H9 (cell line): ENCODE measurements around the gene KTI12. TPM values are rescaled to one million over a fixed set of nuclear protein-coding genes. Genes with fewer than 3 reads are reported as not detected.

Experiments used
- DNase-seq: peaks from one replicate; pipeline ENCODE4 v3.0.0-alpha.2; 2017
- H2AFZ ChIP-seq: one replicate; pipeline ENCODE4 v1.6.1; 2013; ENCODE audit warnings: mild to moderate bottlenecking, low read length, control low read depth, moderate library complexity
- H2AK5ac ChIP-seq: 2 replicates; pipeline ENCODE4 v1.6.1; 2013; ENCODE audit warnings: low read length, control low read depth, mixed read lengths; ENCODE audit not compliant: insufficient read length
- H2BK120ac ChIP-seq: one replicate; pipeline ENCODE4 v1.6.1; 2013; ENCODE audit warnings: low read depth, mild to moderate bottlenecking, low read length, control low read depth, inconsistent platforms; ENCODE audit not compliant: poor library complexity, severe bottlenecking
- H2BK12ac ChIP-seq: 2 replicates; pipeline ENCODE4 v1.6.1; 2013; ENCODE audit warnings: low read length, control low read depth, mixed read lengths, low read depth; ENCODE audit not compliant: insufficient read length
- H2BK15ac ChIP-seq: 2 replicates; pipeline ENCODE4 v1.6.1; 2013; ENCODE audit warnings: low read depth, low read length, control low read depth
- H2BK20ac ChIP-seq: one replicate; pipeline ENCODE4 v1.6.1; 2013; ENCODE audit warnings: low read depth, mild to moderate bottlenecking, low read length, control low read depth, inconsistent platforms; ENCODE audit not compliant: poor library complexity, severe bottlenecking
- H2BK5ac ChIP-seq: 2 replicates; pipeline ENCODE4 v1.6.1; 2013; ENCODE audit warnings: low read length, control low read depth, mixed read lengths; ENCODE audit not compliant: insufficient read length
- H3K14ac ChIP-seq: 2 replicates; pipeline ENCODE4 v1.6.1; 2013; ENCODE audit warnings: low read length, control low read depth; ENCODE audit not compliant: insufficient read depth
- H3K18ac ChIP-seq: 2 replicates; pipeline ENCODE4 v1.6.1; 2013; ENCODE audit warnings: low read depth, mild to moderate bottlenecking, mixed read lengths, low read length, control low read depth; ENCODE audit not compliant: insufficient read length
- H3K23ac ChIP-seq: 2 replicates; pipeline ENCODE4 v1.6.1; 2013; ENCODE audit warnings: low read length, control low read depth, mixed read lengths, low read depth; ENCODE audit not compliant: insufficient read length
- H3K23me2 ChIP-seq: 2 replicates; pipeline ENCODE4 v1.6.1; 2013; ENCODE audit warnings: low read depth, mild to moderate bottlenecking, mixed read lengths, low read length, control low read depth; ENCODE audit not compliant: insufficient read length, poor library complexity, severe bottlenecking
- H3K27ac ChIP-seq: 2 replicates; pipeline ENCODE4 v1.5.1; 2013; ENCODE audit warnings: low read length, control low read depth, mixed read lengths, low read depth; ENCODE audit not compliant: insufficient read length
- H3K27me3 ChIP-seq: 2 replicates; pipeline ENCODE4 v1.6.1; 2013; ENCODE audit warnings: low read length, control low read depth, inconsistent platforms; ENCODE audit not compliant: insufficient read depth
- H3K4ac ChIP-seq: 2 replicates; pipeline ENCODE4 v1.6.1; 2013; ENCODE audit warnings: low read depth, mild to moderate bottlenecking, control low read depth, inconsistent platforms, low read length, moderate library complexity
- H3K4me1 ChIP-seq: 2 replicates; pipeline ENCODE4 v1.6.1; 2013; ENCODE audit warnings: low read length, control low read depth, inconsistent platforms; ENCODE audit not compliant: insufficient read depth
- H3K4me2 ChIP-seq: 2 replicates; pipeline ENCODE4 v1.6.1; 2013; ENCODE audit warnings: low read length, control low read depth, mixed read lengths; ENCODE audit not compliant: insufficient read length, insufficient read depth
- H3K56ac ChIP-seq: 2 replicates; pipeline ENCODE4 v1.6.1; 2013; ENCODE audit warnings: low read depth, mild to moderate bottlenecking, mixed read lengths, low read length, control low read depth; ENCODE audit not compliant: insufficient read length
- H3K79me1 ChIP-seq: 2 replicates; pipeline ENCODE4 v1.6.1; 2013; ENCODE audit warnings: low read depth, mild to moderate bottlenecking, moderate library complexity, low read length, control low read depth, inconsistent platforms; ENCODE audit not compliant: insufficient read depth, poor library complexity, severe bottlenecking
- H3K79me2 ChIP-seq: 2 replicates; pipeline ENCODE4 v1.6.1; 2013; ENCODE audit warnings: low read length, control low read depth, inconsistent platforms; ENCODE audit not compliant: insufficient read depth
- H3K9ac ChIP-seq: 2 replicates; pipeline ENCODE4 v1.6.1; 2013; ENCODE audit warnings: low read length, control low read depth, mixed read lengths; ENCODE audit not compliant: insufficient read length; ENCODE audit errors: extremely low read depth
- H3K9me3 ChIP-seq: one replicate; pipeline ENCODE4 v1.6.1; 2013; ENCODE audit warnings: low read depth, low read length, inconsistent platforms; ENCODE audit not compliant: control insufficient read depth
- H3T11ph ChIP-seq: one replicate; pipeline ENCODE4 v1.6.1; 2013; ENCODE audit warnings: mild to moderate bottlenecking, low read length, control low read depth, inconsistent platforms
- H4K20me1 ChIP-seq: one replicate; pipeline ENCODE4 v1.6.1; 2013; ENCODE audit not compliant: control insufficient read depth, insufficient read length, insufficient read depth
- H4K5ac ChIP-seq: 2 replicates; pipeline ENCODE4 v1.6.1; 2013; ENCODE audit warnings: low read depth, mild to moderate bottlenecking, mixed read lengths, low read length, control low read depth; ENCODE audit not compliant: insufficient read length
- H4K8ac ChIP-seq: replicated peaks from 2 replicates; pipeline ENCODE4 v1.6.1; 2013; ENCODE audit warnings: low read length, control low read depth, mixed read lengths, low read depth; ENCODE audit not compliant: insufficient read length
- H4K91ac ChIP-seq: 2 replicates; pipeline ENCODE4 v1.6.1; 2013; ENCODE audit warnings: low read depth, mild to moderate bottlenecking, moderate library complexity, mixed read lengths, low read length, control low read depth; ENCODE audit not compliant: insufficient read length
- H3K27ac Mint-ChIP-seq, 3 experiments: 2 replicates in 2 of 3; 3 replicates in 1 of 3; pipeline ENCODE4 v1.8.0; 2020 to 2021; ENCODE audit warnings: mixed read lengths in 3 of 3, mild to moderate bottlenecking in 1 of 3, moderate library complexity in 1 of 3
- H3K27me3 Mint-ChIP-seq: 2 replicates; pipeline ENCODE4 v1.8.0; 2021; ENCODE audit warnings: low read depth, mild to moderate bottlenecking, moderate library complexity, mixed read lengths
- H3K36me3 Mint-ChIP-seq, 3 experiments: 2 replicates in 2 of 3; 3 replicates in 1 of 3; pipeline ENCODE4 v1.8.0; 2020 to 2021; ENCODE audit warnings: low read depth in 3 of 3, mixed read lengths in 3 of 3; ENCODE audit not compliant: insufficient read depth in 1 of 3
- H3K4me1 Mint-ChIP-seq, 2 experiments: 2 replicates each; pipeline ENCODE4 v1.8.0; 2020; ENCODE audit warnings: mixed read lengths in 2 of 2
- H3K4me3 Mint-ChIP-seq, 2 experiments: 2 replicates in 1 of 2; 3 replicates in 1 of 2; pipeline ENCODE4 v1.8.0; 2020 to 2021; ENCODE audit warnings: mild to moderate bottlenecking in 2 of 2, mixed read lengths in 2 of 2, moderate library complexity in 1 of 2
- H3K9me3 Mint-ChIP-seq, 2 experiments: 2 replicates in 1 of 2; 3 replicates in 1 of 2; pipeline ENCODE4 v1.8.0; 2020; ENCODE audit warnings: mild to moderate bottlenecking in 2 of 2, mixed read lengths in 2 of 2, moderate library complexity in 1 of 2
- CTCF ChIP-seq: fragments of 200-600 bp; sonication (generic); conservative IDR thresholded peaks from 3 replicates; pipeline ENCODE4 v1.8.0; 2021; ENCODE audit warnings: antibody characterized with exemption, mild to moderate bottlenecking
- WGBS: extraction: QIAGEN DNeasy Blood & Tissue Kit; methylation state at CpG from one replicate; pipeline ENCODE4 v1.1.7; 2013; ENCODE audit warnings: missing lambda C conversion rate, low lambda C conversion rate, mixed read lengths; ENCODE audit not compliant: insufficient read length; ENCODE audit errors: extremely low coverage; 5-methylcytosine and 5-hydroxymethylcytosine counted together
- total RNA-seq: library from RNA; stranded (reverse); gene quantifications from 2 replicates; pipeline ENCODE4 v1.2.1, GENCODE V29; 2021

The KTI12 gene
- total RNA-seq, 1 experiment from 2014 or later, result 16.7 TPM

DNA sequence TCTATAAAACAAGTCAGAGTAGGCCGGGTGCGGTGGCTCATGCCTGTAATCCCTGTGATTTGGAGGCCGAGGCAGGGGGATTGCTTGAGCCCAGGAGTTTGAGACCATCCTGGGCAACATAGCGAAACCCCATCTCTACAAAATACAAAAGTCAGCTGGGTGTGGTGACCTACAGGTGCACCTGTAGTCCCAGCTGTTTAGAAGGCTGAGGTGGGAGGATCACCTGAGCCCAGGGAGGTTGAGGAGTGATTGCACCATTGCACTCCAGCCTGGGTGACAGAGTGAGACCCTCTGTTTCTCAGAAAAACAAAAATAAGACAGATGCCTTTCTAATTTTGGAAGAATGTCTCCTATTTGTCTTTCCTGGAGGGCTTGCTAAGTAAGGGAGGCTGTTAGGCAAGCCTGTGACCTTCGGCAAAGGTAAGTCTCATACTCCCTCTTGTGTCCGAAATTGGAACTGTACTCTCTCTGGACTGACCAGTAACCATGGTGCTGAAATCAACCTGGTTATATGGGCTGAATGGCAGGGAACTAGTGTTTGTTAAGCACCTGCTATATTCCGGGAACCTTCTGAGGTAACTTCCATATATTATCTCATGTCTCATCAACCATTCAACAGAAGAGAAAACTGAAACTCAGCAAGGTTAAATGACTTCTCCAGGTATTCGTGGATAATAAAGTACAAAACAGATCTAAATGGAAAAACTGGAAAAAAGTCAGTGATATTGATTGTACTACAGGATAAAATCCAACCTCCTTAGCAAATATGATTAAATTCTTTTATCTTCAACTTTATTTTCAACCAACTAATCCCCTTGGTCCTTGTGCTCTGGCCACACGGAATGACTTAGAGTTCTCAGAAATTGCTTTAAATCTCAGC is 31.3 kb downstream of the KTI12 start:
- Histone ChIP-seq H2BK120ac (no peak overlapping the region), H3K4ac (no peak overlapping the region), H3K9ac (no peak overlapping the region), H3K56ac (no peak overlapping the region), H3K4me1 (peaks cover 11% of the 10 kb centered on the region; the same call in 1 of the 2 replicates), H3K79me1 (no peaks in the 10 kb centered on the region), H2BK15ac (no peak overlapping the region), H4K20me1 (no peaks in the 10 kb centered on the region), H3K27me3 (no peaks in the 10 kb centered on the region), H3K14ac (no peak overlapping the region), H3K9me3 (no peaks in the 10 kb centered on the region), H4K8ac (no peak overlapping the region), H4K5ac (no peak overlapping the region), H3K18ac (no peak overlapping the region), H3K79me2 (no peaks in the 10 kb centered on the region), H3K4me2 (no peak overlapping the region), H3K23me2 (no peaks in the 10 kb centered on the region), H2BK12ac (no peak overlapping the region), H2AFZ (no peak overlapping the region), H2AK5ac (no peak overlapping the region), H2BK5ac (no peak overlapping the region), H2BK20ac (no peak overlapping the region), H3K23ac (no peak overlapping the region), H3K27ac (no peak overlapping the region), H4K91ac (no peak overlapping the region), H3T11ph (no peak overlapping the region)
- TF ChIP-seq CTCF, result peak; percentile 97
- H3K27ac Mint-ChIP-seq, result no peak overlapping the region; a peak in 1 of 7 replicates
- H3K9me3 Mint-ChIP-seq, result 0 out of 5 replicates have a peak, but pooled peaks cover 0 to 3% of the 10 kb centered on the region in 2 experiments
- H3K27me3 Mint-ChIP-seq, result no peaks in the 10 kb centered on the region
- no peaks in the 10 kb centered on the region for H3K36me3 Mint-ChIP-seq
- DNase-seq, result peak; percentile 72
- H3K4me1 Mint-ChIP-seq, result peaks cover 30 to 34% of the 10 kb centered on the region in 2 experiments
- H3K4me3 Mint-ChIP-seq, result no peak overlapping the region; a peak in 1 of 5 replicates
- no CpG with 5 or more reads among the region's 9 CpGs for WGBS
